HG02623 (cell line): Measurements from ENCODE around the gene M6PR.
A peak's percentile ranks its signal among the peaks of the same experiment; 100 is the strongest.
"Not testable (repeated sequence)": the region's sequence is repeated elsewhere in the genome, so short reads cannot be mapped to it uniquely, and the experiment has no call there.

Experiments
- ATAC-seq: cut with Tn5 transposase; IDR thresholded peaks from one replicate; pipeline ENCODE4 v1.9.1; 2021; ENCODE audit warnings: moderate library complexity; ENCODE audit not compliant: unreplicated experiment

Gene M6PR

GRCh38 chr12:8951744-8952143, 2.3 kb upstream of the M6PR start:
- no peak for ATAC-seq

- no peak for ATAC-seq
These were observed 1.4 kb upstream of the M6PR start for GRCh38 chr12:8950702-8951478.

- peak; percentile 1 for ATAC-seq
These were observed 729 bp upstream of the M6PR start for GRCh38 chr12:8950221-8950527.

GRCh38 chr12:8948701-8949341, 624 bp downstream of the M6PR start:
- ATAC-seq: no peak

- no peak for ATAC-seq
These were observed 1.7 kb downstream of the M6PR start for GRCh38 chr12:8947737-8948136.

GRCh38 chr12:8946733-8947132, 2.7 kb downstream of the M6PR start:
- ATAC-seq: no peak

GRCh38 chr12:8943565-8944186, 5.8 kb downstream of the M6PR start:
- no peak for ATAC-seq

GRCh38 chr12:8941691-8942478, 7.6 kb downstream of the M6PR start:
- no peak for ATAC-seq

- ATAC-seq: not testable (repeated sequence)
These were observed 11.5 kb downstream of the M6PR start for GRCh38 chr12:8937842-8938442.

GRCh38 chr12:8936735-8937134, 12.7 kb downstream of the M6PR start:
- ATAC-seq: no peak

GRCh38 chr12:8934080-8934479, 15.4 kb downstream of the M6PR start:
- ATAC-seq: not testable (repeated sequence)

- ATAC-seq: not testable (repeated sequence)
These were observed 17.0 kb downstream of the M6PR start for GRCh38 chr12:8932464-8932863.

GRCh38 chr12:8930655-8931323, 18.7 kb downstream of the M6PR start:
- not testable (repeated sequence) for ATAC-seq

GRCh38 chr12:8922544-8922943, 26.9 kb downstream of the M6PR start:
- ATAC-seq: no peak

- ATAC-seq: not testable (repeated sequence)
These were observed 29.8 kb downstream of the M6PR start for GRCh38 chr12:8919643-8920042.

- ATAC-seq: no peak
These were observed 31.7 kb downstream of the M6PR start for GRCh38 chr12:8917751-8918150.

- no peak for ATAC-seq
These were observed 32.4 kb downstream of the M6PR start for GRCh38 chr12:8917031-8917430.

- ATAC-seq: no peak
These were observed 33.3 kb downstream of the M6PR start for GRCh38 chr12:8916154-8916553.

GRCh38 chr12:8914716-8915526, 34.5 kb downstream of the M6PR start:
- peak; percentile 62 for ATAC-seq
